HepG2 (cell line): ENCODE results near the gene TNXB. TPM values are rescaled to one million over a fixed set of nuclear protein-coding genes. Genes with fewer than 3 reads are reported as not detected.

Experiments used
- ATM ChIP-seq: fragments of 450-650 bp; IDR thresholded peaks from 2 replicates; pipeline ENCODE4 v1.7.1; 2017; ENCODE audit warnings: mild to moderate bottlenecking, borderline replicate concordance
- HNF4G ChIP-seq, 2 experiments: sonication (generic) in 1 of 2; formaldehyde crosslinking in 1 of 2; IDR thresholded peaks; 2 replicates each; pipeline versions ENCODE4 v1.4.0 to v1.6.1; 2011 to 2020; ENCODE audit warnings: borderline replicate concordance in 2 of 2, low read depth in 2 of 2, mild to moderate bottlenecking in 2 of 2, low read length in 1 of 2, missing genetic modification reagents in 1 of 2, moderate library complexity in 1 of 2
- HNRNPK ChIP-seq: fragments of 200-400 bp; formaldehyde crosslinking; IDR thresholded peaks from 2 replicates; pipeline ENCODE4 v1.6.1; 2018; ENCODE audit warnings: low read length, low read depth, moderate library complexity, mild to moderate bottlenecking; ENCODE audit not compliant: poor library complexity, severe bottlenecking
- HOXA5 ChIP-seq: sonication (generic); formaldehyde crosslinking; IDR thresholded peaks from 2 replicates; pipeline ENCODE4 v1.4.0; 2020; ENCODE audit warnings: missing genetic modification reagents
- KLF11 ChIP-seq: IDR thresholded peaks from 2 replicates; pipeline ENCODE4 v1.6.1; 2016; ENCODE audit warnings: missing compliant biosample characterization
- SKI ChIP-seq: fragments of 450-650 bp; IDR thresholded peaks from one replicate; pipeline ENCODE4 v1.6.1; 2018; ENCODE audit warnings: mild to moderate bottlenecking; ENCODE audit not compliant: partially characterized antibody
- SOX5 ChIP-seq: IDR thresholded peaks from 2 replicates; pipeline ENCODE4 v1.6.1; 2016; ENCODE audit warnings: borderline replicate concordance
- TRIM24 ChIP-seq: sonication (generic); formaldehyde crosslinking; IDR thresholded peaks from 2 replicates; pipeline ENCODE4 v1.8.0; 2022; ENCODE audit warnings: mild to moderate bottlenecking, missing genetic modification reagents
- ZNF616 ChIP-seq: sonication (generic); formaldehyde crosslinking; IDR thresholded peaks from 2 replicates; pipeline ENCODE4 v1.5.0; 2020; ENCODE audit warnings: low read depth, mild to moderate bottlenecking, missing genetic modification reagents
- ZNF678 ChIP-seq: sonication (generic); formaldehyde crosslinking; IDR thresholded peaks from 2 replicates; pipeline ENCODE4 v1.4.0; 2020; ENCODE audit warnings: mild to moderate bottlenecking, missing genetic modification reagents
- polyA plus RNA-seq, 8 experiments: library from polyadenylated mRNA; depleted of rRNA in 3 of 8; stranded (reverse) in 7 of 8; unstranded in 1 of 8; fragments of >200 nt; fragmentation: Illumina TruSeq in 4 of 8; extraction: Trizol in 4 of 8; gene quantifications; 2 replicates each; pipeline versions ENCODE4 v1.2.1 to v1.2.3, GENCODE V29; 2011 to 2016; ENCODE audit warnings: low read depth in 4 of 8, missing spikeins in 1 of 8, mixed read lengths in 1 of 8; ENCODE audit not compliant: insufficient read depth in 1 of 8
- total RNA-seq, 5 experiments: library from RNA; depleted of rRNA; stranded (reverse); fragments of >200 nt; fragmentation: Illumina TruSeq; extraction: Trizol; gene quantifications; 2 replicates each; pipeline ENCODE4 v1.2.3, GENCODE V29; 2016; ENCODE audit warnings: low read depth in 1 of 5
- TF ChIP-seq, protein P1 (sequence below): sonication (generic); formaldehyde crosslinking; IDR thresholded peaks from 2 replicates; pipeline ENCODE4 v1.4.0; 2020; ENCODE audit warnings: mild to moderate bottlenecking, missing genetic modification reagents
- TF ChIP-seq, protein P2 (sequence below): sonication (generic); formaldehyde crosslinking; IDR thresholded peaks from 2 replicates; pipeline ENCODE4 v1.5.1; 2020; ENCODE audit warnings: mild to moderate bottlenecking, missing genetic modification reagents, borderline replicate concordance
- TF ChIP-seq, protein P3 (sequence below), 2 experiments: sonication (generic) in 1 of 2; formaldehyde crosslinking in 1 of 2; IDR thresholded peaks; 2 replicates each; pipeline versions ENCODE4 v1.4.0 to v1.6.1; 2016 to 2020; ENCODE audit warnings: borderline replicate concordance in 1 of 2, low read depth in 1 of 2, mild to moderate bottlenecking in 1 of 2, missing genetic modification reagents in 1 of 2

Gene TNXB
- total and polyA plus RNA-seq, 2 of the 13 experiments (the other 11 are each of a cell fraction or from before 2014, with no cell fraction given), result 1.6 to 2.7 TPM

DNA sequence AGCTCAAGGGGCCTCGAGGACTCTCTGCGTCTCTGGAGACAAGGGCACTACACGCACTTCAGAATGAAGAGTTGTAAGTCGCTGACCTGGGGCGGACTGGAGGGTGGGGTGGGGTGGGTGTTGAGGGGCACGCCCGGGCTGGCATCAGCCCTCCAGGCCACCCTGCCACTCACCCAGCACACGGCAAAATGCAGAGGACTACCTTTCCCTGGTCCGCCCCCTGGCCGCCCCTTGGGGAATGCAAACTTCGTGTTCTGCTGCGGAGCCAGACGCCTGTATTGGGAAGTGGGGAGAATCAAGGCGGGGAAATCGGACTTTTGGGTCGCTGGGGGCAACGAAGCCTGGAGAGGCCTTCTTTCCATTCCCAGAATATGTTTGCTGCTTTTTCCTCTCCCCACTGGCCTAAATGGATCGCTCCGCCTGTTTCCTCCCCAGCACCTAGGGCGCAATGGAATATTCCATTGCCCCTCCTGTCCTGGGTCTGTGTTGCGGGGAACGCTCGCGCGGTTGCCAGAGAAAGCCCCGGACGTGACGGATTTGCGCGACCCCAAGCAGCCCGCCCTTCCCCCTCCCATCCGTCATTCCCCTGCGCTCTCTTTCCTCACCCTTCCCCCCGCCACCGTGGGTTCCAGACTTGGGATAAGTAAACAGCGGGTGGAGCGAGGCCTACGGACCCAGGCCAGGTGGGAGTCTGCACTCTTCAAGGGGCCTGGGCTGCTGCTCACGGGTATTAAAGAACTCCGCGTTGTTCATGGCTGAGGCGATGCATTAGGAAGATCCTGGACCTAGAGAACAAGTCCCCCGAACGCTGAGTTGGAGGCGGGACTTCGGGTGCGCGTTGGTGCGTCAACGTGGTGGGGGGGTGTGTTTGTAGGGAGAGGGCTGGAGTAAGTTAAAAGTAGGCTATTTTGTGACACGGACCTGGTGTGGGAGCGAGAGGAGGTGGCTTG is 44.7 kb upstream of the TNXB start, which contains the start of gene PPT2 (continued):
- TF ChIP-seq HNF4G (IDR thresholded peaks at IDR 0.05; ENCODE audit: borderline replicate concordance, low read depth, low read length) (peak; percentile 57; the same call in 1 of the 2 replicates), HNF4G (CRISPR knock-in tag; IDR thresholded peaks at IDR 0.05; ENCODE audit: borderline replicate concordance, low read depth) (peak; percentile 26; the same call in 1 of the 2 replicates), ZNF678 (CRISPR knock-in tag) (peak; percentile 26; the same call in 1 of the 2 replicates), ZNF616 (CRISPR knock-in tag) (no peak), HOXA5 (CRISPR knock-in tag) (peak; percentile 73; the same call in 1 of the 2 replicates), SOX5 (CRISPR knock-in tag) (no peak), TRIM24 (CRISPR knock-in tag) (no peak), ATM (no peak), HNRNPK (no peak), KLF11 (peak; percentile 62; the same call in 1 of the 2 replicates), SKI (peak; percentile 23)
- TF ChIP-seq, protein P1, sequence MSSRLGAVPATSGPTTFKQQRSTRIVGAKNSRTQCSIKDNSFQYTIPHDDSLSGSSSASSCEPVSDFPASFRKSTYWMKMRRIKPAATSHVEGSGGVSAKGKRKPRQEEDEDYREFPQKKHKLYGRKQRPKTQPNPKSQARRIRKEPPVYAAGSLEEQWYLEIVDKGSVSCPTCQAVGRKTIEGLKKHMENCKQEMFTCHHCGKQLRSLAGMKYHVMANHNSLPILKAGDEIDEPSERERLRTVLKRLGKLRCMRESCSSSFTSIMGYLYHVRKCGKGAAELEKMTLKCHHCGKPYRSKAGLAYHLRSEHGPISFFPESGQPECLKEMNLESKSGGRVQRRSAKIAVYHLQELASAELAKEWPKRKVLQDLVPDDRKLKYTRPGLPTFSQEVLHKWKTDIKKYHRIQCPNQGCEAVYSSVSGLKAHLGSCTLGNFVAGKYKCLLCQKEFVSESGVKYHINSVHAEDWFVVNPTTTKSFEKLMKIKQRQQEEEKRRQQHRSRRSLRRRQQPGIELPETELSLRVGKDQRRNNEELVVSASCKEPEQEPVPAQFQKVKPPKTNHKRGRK (CRISPR knock-in tag), result 0 out of 2 replicates have a peak, but pooled peaks have one; percentile 61
- TF ChIP-seq, protein P2, sequence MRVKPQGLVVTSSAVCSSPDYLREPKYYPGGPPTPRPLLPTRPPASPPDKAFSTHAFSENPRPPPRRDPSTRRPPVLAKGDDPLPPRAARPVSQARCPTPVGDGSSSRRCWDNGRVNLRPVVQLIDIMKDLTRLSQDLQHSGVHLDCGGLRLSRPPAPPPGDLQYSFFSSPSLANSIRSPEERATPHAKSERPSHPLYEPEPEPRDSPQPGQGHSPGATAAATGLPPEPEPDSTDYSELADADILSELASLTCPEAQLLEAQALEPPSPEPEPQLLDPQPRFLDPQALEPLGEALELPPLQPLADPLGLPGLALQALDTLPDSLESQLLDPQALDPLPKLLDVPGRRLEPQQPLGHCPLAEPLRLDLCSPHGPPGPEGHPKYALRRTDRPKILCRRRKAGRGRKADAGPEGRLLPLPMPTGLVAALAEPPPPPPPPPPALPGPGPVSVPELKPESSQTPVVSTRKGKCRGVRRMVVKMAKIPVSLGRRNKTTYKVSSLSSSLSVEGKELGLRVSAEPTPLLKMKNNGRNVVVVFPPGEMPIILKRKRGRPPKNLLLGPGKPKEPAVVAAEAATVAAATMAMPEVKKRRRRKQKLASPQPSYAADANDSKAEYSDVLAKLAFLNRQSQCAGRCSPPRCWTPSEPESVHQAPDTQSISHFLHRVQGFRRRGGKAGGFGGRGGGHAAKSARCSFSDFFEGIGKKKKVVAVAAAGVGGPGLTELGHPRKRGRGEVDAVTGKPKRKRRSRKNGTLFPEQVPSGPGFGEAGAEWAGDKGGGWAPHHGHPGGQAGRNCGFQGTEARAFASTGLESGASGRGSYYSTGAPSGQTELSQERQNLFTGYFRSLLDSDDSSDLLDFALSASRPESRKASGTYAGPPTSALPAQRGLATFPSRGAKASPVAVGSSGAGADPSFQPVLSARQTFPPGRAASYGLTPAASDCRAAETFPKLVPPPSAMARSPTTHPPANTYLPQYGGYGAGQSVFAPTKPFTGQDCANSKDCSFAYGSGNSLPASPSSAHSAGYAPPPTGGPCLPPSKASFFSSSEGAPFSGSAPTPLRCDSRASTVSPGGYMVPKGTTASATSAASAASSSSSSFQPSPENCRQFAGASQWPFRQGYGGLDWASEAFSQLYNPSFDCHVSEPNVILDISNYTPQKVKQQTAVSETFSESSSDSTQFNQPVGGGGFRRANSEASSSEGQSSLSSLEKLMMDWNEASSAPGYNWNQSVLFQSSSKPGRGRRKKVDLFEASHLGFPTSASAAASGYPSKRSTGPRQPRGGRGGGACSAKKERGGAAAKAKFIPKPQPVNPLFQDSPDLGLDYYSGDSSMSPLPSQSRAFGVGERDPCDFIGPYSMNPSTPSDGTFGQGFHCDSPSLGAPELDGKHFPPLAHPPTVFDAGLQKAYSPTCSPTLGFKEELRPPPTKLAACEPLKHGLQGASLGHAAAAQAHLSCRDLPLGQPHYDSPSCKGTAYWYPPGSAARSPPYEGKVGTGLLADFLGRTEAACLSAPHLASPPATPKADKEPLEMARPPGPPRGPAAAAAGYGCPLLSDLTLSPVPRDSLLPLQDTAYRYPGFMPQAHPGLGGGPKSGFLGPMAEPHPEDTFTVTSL (CRISPR knock-in tag), result peak; percentile 45; the same call in 1 of the 2 replicates
- TF ChIP-seq, protein P3, sequence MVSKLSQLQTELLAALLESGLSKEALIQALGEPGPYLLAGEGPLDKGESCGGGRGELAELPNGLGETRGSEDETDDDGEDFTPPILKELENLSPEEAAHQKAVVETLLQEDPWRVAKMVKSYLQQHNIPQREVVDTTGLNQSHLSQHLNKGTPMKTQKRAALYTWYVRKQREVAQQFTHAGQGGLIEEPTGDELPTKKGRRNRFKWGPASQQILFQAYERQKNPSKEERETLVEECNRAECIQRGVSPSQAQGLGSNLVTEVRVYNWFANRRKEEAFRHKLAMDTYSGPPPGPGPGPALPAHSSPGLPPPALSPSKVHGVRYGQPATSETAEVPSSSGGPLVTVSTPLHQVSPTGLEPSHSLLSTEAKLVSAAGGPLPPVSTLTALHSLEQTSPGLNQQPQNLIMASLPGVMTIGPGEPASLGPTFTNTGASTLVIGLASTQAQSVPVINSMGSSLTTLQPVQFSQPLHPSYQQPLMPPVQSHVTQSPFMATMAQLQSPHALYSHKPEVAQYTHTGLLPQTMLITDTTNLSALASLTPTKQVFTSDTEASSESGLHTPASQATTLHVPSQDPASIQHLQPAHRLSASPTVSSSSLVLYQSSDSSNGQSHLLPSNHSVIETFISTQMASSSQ (IDR thresholded peaks at IDR 0.05; ENCODE audit: low read depth), result peak; percentile 64; the same call in 1 of the 2 replicates
- TF ChIP-seq, protein P3 (CRISPR knock-in tag; IDR thresholded peaks at IDR 0.05; ENCODE audit: borderline replicate concordance), result peak; percentile 76
